ENCODE measurements around the gene HSD11B1.
A peak's percentile ranks its signal among the peaks of the same experiment; 100 is the strongest.
"Not testable (repeated sequence)": the region's sequence is repeated elsewhere in the genome, so short reads cannot be mapped to it uniquely, and the experiment has no call there.

Gene HSD11B1

DNA sequence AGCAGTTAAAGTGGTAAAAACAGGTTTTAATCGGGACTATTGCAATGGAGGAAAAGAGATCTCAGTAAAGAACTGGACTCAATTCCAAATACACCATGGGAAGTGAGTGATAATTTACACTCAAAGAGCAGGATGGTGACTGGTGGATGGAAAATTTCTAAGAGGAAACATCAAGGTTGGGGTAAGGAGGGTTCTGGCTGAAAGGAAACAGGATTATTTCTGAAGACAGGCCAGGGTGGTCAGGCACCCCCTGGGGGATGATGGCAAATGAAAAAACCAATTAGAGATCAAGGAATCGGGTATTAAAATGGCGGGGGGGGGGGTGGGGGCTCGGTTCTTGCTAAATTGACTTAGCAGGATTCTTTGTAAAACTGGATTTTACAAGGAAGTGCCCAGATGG lies 12.3 kb upstream of the HSD11B1 start:
- no peak for DNase-seq

DNA sequence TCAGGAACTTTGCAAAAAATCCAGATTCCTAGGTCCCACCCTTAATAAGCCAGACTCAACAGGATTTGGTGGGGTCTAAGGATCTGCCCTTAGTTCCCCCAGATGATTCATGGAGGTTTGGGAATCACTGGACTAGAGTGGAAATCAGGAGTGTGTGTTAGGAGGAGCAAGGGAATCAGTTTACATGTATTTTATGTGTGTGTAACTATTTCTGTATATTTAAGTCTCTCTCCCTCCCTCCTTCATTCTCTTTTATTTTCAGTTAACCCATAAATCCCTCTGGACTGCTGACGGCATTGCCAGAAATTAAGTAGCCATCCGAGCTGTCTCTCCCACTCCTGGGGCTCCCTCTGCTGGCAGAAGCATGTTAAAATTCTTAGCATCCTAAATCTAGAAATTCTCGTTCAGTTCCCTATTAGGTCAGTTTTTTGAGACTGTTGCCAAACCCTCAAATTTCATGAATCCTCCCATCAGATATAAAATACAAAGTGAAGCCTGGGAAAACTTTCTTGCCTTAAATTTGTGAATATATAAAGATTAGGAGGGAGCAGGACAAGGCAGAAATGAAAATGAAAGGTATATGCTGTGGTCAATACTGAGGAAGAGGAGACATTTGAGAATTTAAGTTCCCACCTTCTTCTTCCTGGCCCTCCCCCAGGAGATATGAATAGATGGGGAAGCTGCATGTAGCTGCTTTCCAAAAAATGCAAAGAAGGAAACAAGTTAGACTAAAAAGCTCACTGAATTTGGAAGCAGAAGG lies 11.7 kb upstream of the HSD11B1 start:
- DNase-seq: peak; percentile 68

DNA sequence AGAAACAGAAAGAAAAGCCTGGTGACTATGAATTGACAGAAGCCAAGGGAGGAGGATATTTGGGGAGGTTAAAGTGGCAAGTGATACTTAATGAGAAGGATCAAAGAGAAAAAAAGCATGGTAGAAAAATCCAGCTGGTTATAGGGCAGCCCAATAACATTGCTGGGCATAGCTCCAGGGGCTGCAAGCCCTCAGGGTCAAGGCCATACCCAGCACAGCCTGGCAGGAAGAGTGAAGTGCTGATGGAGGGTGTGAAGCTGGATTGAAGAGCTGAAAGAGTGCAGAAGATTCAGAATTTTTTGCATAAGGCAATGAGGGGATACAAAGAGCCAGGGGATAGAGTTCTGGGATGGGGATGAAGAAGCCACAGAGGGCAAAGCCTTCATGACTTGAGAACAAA lies 8.0 kb upstream of the HSD11B1 start:
- DNase-seq: no peak

DNA sequence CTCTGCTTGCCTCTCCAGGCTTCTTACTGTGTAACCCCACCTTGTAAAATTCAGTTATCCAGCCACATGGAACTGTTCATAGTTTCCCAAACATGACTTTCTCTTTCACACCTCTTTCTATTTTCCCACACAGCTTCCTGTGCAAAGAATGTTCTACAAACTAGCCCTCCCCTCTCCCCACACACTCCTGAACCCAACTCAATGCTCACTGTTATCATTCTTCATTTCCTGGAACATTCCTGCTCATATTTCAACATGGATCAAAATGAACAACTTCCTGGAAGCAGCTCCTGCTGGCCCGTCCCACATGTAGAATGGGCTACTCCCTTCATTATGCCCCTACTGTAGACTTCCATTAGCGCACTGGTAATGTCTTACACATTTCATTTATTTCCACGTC lies 7.5 kb upstream of the HSD11B1 start:
- no peak for DNase-seq

DNA sequence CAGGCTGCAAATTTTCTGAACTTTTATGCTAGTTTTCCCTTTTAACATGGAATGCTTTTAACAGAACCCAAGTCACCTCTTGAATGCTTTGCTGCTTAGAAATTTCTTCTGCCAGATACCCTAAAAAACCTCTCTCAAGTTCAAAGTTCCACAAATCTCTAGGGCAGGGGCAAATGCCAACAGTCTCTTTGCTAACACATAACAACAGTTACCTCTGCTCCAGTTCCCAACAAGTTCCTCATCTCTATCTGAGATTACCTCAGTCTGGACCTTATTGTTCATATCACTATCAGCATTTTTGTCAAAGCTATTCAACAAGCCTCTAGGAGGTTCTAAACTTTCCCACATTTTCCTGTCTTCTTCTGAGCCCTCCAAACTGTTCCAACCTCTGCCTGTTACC lies 4.0 kb upstream of the HSD11B1 start:
- not testable (repeated sequence) for DNase-seq

DNA sequence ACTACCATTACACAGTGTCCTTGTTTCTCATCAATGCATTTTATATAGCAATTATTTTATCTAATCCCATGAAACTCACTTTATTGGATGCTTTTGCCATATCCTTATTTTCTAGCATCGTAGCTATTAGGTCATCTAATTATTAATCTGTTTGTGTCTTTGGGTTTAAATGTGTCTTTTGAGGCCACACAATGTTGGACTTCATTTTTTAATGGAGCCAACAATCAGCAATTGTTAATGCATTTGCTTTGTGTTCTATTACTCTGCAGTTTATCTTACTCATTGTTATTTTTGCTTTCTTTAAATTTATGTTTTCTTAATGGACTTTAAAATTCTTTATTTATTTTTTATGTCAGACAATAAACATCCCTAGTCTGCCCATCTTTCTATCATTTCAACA lies 1.8 kb upstream of the HSD11B1 start:
- no peak for DNase-seq

DNA sequence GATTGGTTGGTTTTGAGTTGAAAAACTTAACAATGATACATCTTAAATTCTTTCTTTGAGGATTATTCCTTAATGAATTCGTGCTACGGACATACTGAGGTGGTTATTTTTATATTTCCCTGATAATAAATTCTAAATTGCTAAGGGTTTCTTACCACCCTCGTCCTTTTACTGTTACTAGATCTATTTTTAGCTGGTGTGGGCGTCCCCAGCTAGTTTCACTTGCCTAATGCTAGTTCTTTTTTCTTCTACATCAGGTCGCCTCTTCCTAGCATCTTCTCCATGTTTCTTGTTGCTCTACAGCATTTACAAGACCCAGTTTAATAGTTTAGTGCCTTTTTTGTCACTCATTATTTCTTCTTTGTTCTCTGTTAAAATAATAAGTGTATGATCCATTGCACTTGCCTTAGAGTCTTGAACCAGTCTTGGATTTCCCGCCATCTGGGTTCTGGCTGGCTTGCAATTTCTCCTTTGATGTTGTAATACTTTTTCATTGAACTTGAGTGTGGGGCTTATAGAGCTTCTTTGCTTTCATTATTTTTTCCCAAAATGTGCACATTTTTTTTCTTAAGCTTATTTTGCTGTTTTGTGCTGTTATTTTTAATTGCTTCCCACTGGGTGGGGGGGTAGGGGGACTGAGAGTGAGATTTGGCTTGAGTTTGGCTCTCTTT lies 677 bp upstream of the HSD11B1 start:
- DNase-seq: no peak

DNA sequence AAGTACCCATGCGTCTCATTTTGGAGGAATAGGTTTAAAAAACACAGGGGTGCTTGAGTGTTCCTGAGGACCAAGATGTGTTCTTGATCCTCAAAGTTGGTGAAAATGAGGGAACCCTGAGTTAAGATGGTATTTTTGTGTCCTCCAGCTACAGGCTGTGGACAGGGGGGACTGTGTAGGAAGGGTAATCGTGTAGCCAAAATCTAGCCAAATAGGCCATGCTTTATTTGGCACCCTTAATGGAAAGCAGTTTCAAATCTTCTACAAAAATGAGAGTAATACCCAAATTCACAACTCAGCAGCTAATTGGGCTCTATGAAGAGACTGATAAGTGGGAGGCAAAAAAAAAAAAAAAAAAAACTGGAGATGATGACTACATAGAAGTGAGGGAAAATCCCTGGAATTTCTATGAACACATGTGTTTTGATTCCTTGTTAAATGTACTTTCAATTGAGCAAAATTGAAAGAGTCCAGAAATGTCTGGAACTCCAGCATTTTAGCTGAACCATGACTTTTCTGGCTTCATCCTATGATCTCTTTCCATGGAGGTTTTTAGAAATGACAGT lies 470 bp downstream of the HSD11B1 start:
- DNase-seq: no peak

DNA sequence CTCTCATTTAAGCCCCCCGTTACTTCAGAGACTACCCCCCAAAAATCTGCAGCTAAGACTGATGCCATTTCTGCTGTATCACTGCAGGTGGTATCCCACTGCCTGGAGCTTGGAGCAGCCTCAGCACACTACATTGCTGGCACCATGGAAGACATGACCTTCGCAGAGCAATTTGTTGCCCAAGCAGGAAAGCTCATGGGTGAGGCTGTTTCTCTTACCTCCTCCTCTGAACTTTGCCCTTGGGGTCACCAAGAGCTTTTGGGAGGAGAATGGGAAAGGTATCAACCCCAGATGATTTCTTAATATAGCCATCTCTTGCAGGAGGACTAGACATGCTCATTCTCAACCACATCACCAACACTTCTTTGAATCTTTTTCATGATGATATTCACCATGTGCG lies 2.0 kb downstream of the HSD11B1 start:
- no peak for DNase-seq

DNA sequence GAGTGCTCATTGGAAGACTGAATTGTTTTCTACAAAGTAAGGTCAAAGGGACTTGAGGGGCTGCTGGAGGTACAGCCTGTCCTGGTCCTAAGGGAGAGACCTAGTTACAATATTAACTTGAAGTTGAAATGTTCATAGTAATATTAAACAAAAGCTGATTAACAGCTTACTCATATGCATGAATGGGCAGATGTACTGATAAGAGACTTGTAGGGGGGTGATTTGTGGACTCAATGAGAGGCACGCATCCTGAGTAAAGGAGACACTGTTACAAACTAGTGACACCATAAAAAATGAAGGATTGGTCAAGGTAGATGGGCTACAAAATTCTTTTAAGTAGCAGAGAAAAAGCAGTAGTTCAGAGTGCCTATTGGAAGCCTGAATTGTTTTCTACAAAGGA lies 2.7 kb downstream of the HSD11B1 start:
- no peak for DNase-seq

DNA sequence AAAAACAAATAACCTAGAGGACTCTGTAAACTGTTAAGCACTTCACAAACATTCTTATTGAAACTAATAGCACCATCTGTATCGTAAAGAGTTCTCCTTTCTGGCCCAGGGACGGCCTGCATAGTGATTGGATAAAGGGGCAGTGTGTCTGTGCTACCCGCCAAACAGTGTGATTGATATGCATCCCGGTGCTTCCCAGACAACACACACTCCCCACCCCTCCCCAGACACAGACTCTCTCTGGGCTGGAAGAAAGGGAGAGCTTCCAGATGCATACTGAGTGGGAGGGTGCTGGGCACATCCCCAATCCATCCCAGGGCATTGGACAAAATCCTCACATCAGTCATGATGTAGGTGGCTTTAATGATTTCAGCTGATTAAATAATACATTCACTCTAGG lies 3.7 kb downstream of the HSD11B1 start:
- no peak for DNase-seq

DNA sequence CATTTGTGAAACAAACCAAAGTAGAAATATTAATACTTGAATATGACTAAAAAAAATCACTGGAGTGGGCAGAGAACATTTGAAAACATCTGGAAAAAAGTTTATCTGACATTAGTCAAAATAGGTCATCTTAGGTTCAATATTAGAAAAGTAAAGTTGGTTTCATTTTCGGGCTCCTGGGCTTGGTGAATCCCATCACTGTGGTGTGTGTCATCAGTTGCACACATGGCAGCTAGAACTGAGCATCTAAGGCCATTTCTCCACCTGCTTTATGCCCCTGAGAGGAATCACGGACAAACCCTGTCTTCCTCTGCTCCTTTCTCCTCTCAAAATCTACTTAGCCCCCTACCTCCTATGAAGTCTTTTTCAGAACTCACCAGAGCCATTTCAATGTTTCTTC lies 5.4 kb downstream of the HSD11B1 start:
- DNase-seq: no peak

DNA sequence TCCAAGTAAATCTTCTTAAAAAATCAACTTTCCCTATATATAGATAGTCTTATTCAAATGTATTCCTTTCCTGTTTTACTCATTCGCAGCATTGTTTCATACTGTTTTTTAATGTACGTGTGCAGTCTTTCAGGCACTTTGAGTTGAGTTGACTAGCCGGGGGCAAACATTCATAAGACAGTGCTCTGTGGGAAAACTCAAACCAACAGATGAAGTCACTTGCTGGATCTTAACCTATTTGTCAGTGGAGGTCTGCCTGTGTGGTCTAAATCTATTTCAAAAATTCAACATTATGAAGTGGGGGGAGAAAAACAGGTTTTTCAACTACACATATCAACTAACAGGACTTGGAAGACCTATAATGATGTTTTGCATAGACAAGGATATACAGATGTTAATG lies 6.2 kb downstream of the HSD11B1 start:
- DNase-seq: no peak

DNA sequence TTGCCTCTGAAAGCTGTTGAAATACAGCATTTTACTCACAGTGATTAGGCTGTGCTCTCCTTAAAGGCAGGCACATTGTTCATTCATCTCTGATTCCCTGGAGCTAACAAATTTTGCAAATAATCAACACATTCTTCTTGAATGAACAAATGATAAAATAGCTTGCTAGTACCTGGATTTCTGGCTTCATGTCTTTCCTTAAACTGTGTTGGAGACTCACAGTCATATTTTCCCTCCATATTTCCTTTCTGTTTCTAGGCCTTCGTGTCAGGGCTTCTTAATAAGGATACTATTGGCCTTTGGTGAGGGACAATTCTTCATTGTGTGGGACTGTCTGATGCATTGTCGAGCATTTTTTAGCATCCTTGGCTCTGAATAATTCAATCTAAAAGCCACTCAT lies 9.7 kb downstream of the HSD11B1 start:
- DNase-seq: no peak

DNA sequence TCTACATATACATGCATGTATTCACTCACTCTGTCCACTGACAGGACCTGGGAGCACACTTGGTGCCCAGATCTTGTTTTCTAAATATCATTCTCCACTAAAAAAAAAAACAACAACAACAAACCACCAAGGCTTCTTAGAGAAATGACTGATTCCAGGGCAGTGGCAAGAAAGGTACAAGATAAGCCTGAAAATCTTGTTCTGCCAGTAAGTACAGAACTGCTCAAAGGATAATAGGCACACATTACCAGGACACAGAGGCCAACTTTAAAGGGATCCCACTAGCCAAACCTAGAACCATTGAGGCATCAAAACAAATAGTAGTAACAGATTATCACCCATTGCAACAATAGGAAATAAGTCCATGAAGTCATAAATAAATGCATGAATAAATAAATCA lies 10.7 kb downstream of the HSD11B1 start:
- DNase-seq: no peak

DNA sequence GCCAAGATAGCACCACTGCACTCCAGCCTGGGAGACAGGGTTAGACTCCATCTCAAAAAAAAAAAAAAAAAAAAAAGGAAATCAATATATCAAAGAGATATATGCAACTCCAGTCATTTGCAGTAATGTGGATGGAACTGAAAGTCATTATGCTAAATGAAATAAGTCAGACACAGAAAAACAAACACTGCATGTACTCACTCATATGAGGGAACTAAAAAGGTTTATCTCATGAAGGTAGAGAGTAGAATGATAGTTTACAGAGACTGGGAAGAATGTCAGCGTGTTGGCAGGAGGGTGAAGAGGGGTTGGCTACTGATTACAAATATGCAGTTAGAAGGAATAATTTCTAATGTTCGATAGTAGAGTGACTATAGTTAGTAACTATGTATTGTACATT lies 13.2 kb downstream of the HSD11B1 start:
- no peak for DNase-seq

DNA sequence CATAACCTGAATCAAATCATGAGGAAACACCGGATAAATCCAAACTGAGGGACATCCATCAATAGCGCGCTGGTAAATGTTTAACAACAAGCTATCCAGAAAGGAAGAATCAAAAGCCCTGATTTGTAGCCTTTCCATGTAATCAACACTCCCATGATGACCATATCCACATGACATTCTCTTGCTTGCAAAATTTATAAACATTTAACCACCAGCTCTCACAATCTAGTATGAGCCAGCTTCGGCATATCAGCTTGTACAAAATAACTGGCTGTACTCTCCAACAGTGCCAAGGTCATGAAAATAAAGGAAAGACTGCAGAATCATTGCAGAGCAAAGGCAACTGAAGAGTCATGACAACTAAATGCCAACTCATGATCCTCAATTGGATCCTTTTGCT lies 15.7 kb downstream of the HSD11B1 start:
- no peak for DNase-seq

DNA sequence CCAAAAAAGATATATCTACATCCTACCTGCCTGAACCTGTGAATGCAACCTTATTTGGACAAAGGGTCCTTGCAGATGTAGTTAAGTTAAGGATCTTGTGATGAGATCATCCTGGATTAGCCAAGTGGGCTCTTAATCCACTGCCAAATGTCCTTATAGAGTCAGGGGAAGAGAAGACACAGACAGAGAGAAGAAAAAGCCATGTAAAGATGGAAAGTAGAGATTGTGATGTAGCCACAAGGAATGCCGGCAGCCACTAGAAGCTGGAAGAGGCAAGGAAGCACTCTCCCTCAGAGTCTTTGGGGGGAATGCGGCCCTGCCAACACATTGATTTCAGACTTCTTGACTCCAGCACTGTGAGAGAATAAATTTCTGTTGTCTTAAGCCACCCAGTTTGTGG lies 16.2 kb downstream of the HSD11B1 start:
- no peak for DNase-seq

DNA sequence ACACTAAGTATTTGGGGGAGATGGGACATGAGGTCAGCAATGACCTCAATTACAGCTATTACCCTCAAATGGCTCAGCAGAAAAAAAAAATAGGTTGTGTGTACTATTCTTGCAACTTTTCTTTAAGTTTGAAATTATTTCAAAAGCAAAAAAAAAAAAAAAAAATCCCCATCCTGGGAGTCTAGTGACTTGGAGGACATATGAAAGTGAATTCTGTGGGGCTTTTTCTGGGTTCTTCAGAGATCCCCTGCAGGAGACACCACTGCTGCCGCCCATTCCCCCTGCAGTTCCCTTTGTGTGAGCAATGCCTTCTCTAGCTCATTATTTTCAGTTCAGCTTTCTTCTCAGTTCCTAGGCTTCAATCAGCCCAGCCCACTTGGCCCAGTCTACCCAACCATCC lies 16.7 kb downstream of the HSD11B1 start:
- DNase-seq: no peak

DNA sequence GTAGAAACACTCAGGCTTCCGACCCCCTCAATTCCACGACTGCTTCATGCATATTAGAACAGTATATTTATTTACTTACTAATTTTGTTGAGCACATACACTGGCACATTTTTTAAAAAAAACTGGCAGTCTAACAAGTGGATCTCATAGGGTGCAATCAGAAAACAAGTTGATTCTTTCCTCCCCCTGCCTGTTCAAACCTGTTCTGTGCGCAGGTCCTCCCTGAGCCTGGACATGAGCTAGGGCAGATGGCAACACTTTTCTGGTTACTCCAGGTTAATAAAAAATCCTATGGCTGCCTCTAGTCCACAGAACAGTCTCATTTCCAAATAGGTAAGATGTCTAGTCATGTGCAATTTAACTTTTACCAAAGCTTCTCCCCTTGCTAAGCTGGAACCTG lies 18.6 kb downstream of the HSD11B1 start:
- no peak for DNase-seq

DNA sequence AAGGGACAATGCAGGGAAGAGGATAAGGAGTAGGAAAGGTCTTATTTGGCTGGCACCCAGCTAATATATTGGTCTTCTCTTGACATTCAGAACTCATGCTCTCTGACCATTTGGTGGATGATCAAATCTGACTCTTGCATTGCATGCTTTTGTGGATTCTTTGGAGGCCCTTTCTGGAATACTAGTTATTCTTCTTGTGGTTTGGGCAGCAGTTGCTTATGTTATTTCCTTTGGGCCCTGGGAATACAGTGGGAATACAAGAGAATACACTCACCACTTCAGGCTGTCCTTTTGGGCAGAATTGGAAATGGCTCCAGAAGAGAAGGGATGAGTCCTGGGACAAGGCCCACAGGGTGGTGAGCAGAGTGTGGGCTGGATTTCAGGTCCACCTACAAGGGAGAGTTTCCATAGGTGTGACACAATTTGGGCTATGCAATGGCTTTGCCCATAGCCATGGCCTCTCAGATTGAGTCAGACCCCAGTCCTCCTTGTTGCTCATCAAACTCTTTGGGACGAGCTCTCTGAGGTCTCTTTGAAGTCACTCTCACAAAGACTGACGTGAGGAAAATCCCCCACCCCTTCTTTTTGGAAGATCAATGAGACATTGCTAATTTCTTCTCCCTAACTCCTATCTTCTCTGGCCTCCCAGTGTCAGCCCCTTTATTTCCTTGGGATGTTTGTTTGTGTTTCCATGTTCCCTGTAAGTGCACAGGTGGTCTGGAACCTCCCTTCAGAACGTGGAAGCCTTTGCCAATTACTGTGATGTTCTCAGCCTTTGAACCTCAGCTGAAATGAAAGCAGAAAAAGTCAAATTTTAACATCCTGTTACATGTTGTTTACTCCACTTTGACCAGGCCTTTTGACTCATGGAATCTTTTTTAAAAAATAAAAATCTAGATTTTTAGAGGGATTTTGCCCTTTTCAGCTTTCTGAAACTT lies 19.4 kb downstream of the HSD11B1 start:
- DNase-seq: no peak

DNA sequence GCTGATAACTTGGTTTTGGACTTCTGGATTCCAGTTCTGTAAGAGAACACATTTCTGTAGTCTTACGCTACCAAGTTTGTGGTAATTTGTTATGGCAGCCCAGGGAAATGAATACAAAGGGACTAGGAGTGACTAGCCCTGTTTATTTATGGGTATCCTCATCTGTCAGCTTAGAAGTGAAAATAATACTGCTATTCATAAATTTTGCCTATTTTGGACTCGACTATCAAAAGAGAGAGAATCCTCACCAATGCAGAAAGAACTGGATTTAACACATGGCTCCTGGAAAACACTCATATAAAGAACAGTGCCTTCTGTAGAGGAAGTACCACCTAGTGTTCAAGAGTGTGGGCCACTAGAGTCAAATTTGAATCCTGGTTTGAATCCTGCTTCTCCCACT lies 22.6 kb downstream of the HSD11B1 start:
- no peak for DNase-seq

DNA sequence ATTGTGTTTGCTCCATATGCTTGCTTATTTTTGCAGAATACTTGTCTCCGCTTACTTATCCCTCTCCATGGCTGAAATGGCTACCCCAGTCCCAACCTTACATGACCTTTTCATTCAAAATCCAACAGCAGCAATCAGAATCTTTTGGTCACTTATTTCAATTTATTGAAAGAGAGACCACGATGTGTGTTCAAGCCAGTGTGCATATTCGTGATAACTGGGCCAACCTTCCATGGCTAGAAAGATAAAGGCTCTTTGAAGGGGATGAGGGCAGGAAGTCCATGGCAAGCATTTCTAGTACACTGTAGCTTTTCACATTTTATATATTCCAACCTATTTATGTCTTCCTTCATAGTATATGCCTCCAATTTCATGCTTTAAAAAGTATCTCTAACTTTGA lies 23.1 kb downstream of the HSD11B1 start:
- no peak for DNase-seq

DNA sequence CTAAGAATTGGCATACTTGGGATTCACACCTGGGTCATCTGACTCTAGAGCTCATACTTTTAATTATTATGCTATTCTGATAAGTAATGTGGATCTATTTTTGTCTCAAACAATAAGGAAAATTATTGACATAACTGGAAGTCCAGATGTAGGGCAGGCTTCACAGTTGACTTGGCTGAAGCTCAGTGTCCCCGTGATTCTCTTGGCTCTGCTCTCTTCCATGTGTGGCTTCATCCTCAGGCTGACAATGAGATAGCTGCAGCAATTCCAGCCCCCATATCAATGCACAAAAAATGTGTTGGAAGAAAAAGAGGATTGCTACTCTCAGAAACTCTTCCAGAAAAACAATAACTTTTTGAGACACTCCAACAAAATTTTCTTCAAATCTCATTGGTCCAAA lies 23.8 kb downstream of the HSD11B1 start:
- no peak for DNase-seq
